SK-N-SH treated with all-trans-retinoic acid at 6 μM for 48 hours (cell line): ENCODE results near the gene TMEM53.

Experiments used
- CSDC2 ChIP-seq: fragments of 250-450 bp; sonication (Bioruptor Pico); IDR thresholded peaks from 2 replicates; pipeline ENCODE4 v1.5.0; 2020; ENCODE audit warnings: mild to moderate bottlenecking, moderate library complexity
- ESRRG ChIP-seq: fragments of 250-450 bp; sonication (Bioruptor Pico); IDR thresholded peaks from 2 replicates; pipeline ENCODE4 v1.6.1; 2021; ENCODE audit warnings: mild to moderate bottlenecking
- GLIS3 ChIP-seq: fragments of 250-450 bp; sonication (Bioruptor Pico); IDR thresholded peaks from 2 replicates; pipeline ENCODE4 v1.5.0; 2020; ENCODE audit warnings: mild to moderate bottlenecking, moderate library complexity
- OSR1 ChIP-seq: fragments of 250-450 bp; sonication (Bioruptor Pico); IDR thresholded peaks from 2 replicates; pipeline ENCODE4 v1.8.0; 2022; ENCODE audit warnings: moderate library complexity, mild to moderate bottlenecking, inconsistent platforms
- PPARA ChIP-seq: fragments of 250-450 bp; sonication (Bioruptor Pico); IDR thresholded peaks from 2 replicates; pipeline ENCODE4 v1.5.0; 2020; ENCODE audit warnings: mild to moderate bottlenecking, borderline replicate concordance
- TCF4 ChIP-seq: fragments of 250-450 bp; sonication (Bioruptor Pico); IDR thresholded peaks from 2 replicates; pipeline ENCODE4 v1.8.0; 2021; ENCODE audit warnings: mild to moderate bottlenecking, moderate library complexity, borderline replicate concordance
- TOX ChIP-seq: fragments of 250-450 bp; sonication (Bioruptor Pico); IDR thresholded peaks from 2 replicates; pipeline ENCODE4 v1.8.0; 2021; ENCODE audit warnings: mild to moderate bottlenecking, moderate library complexity, borderline replicate concordance
- TF ChIP-seq, protein P1 (sequence below): fragments of 250-450 bp; sonication (Bioruptor Pico); IDR thresholded peaks from 2 replicates; pipeline ENCODE4 v1.8.0; 2020; ENCODE audit warnings: mild to moderate bottlenecking, moderate library complexity, borderline replicate concordance
- TF ChIP-seq, protein P2 (sequence below): fragments of 250-450 bp; sonication (Bioruptor Pico); IDR thresholded peaks from 2 replicates; pipeline ENCODE4 v1.5.1; 2020; ENCODE audit warnings: low read depth, mild to moderate bottlenecking, moderate library complexity

DNA sequence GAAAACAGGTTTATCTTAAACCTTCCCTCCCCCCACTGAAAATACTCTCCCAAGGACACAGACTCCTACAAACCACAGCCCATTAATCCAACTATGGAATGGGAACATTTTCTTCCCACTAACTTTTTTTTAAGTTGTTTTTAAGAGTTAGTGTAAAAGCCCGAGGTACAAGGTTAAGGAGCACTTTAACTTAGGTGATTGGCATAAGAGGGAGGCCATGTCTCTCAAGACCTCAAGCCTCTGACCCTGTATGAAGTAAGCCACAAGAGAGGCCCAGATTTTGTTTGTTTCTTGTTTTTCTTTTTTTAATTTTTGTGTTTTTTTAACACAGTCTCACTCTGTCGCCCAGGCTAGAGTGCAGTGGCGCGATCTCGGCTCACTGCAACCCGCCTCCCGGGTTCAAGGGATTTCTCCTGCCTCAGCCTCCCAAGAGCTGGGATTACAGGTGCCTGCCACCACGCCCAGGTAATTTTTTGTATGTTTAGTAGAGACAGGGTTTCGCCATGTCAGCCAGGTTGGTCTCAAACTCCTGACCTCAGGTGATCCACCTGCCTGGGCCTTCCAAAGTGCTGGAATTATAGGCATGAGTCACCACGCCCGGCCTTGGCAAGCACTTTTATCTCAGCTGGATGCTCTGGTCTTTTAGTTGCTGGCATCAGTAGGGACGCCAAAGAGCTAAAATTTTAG lies 14.6 kb upstream of the TMEM53 start:
- TF ChIP-seq GLIS3 (CRISPR knock-in tag) (no peak), PPARA (CRISPR knock-in tag) (no peak), TCF4 (no peak), ESRRG (CRISPR knock-in tag) (no peak), OSR1 (CRISPR knock-in tag) (no peak), TOX (CRISPR knock-in tag) (no peak), CSDC2 (CRISPR knock-in tag) (no peak)
- TF ChIP-seq, protein P1, sequence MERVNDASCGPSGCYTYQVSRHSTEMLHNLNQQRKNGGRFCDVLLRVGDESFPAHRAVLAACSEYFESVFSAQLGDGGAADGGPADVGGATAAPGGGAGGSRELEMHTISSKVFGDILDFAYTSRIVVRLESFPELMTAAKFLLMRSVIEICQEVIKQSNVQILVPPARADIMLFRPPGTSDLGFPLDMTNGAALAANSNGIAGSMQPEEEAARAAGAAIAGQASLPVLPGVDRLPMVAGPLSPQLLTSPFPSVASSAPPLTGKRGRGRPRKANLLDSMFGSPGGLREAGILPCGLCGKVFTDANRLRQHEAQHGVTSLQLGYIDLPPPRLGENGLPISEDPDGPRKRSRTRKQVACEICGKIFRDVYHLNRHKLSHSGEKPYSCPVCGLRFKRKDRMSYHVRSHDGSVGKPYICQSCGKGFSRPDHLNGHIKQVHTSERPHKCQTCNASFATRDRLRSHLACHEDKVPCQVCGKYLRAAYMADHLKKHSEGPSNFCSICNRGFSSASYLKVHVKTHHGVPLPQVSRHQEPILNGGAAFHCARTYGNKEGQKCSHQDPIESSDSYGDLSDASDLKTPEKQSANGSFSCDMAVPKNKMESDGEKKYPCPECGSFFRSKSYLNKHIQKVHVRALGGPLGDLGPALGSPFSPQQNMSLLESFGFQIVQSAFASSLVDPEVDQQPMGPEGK: no peak
- TF ChIP-seq, protein P2, sequence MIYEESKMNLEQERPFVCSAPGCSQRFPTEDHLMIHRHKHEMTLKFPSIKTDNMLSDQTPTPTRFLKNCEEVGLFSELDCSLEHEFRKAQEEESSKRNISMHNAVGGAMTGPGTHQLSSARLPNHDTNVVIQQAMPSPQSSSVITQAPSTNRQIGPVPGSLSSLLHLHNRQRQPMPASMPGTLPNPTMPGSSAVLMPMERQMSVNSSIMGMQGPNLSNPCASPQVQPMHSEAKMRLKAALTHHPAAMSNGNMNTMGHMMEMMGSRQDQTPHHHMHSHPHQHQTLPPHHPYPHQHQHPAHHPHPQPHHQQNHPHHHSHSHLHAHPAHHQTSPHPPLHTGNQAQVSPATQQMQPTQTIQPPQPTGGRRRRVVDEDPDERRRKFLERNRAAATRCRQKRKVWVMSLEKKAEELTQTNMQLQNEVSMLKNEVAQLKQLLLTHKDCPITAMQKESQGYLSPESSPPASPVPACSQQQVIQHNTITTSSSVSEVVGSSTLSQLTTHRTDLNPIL (CRISPR knock-in tag): no peak
